NCI-H524 (cell line): Measurements from ENCODE around the gene SMYD3.

Source experiments
- DNase-seq, 2 experiments: peaks; one replicate each; lab custom pipeline; 2025; lab: John Stamatoyannopoulos, UW

Gene SMYD3

GRCh38 chr1:246306415-246307037 lies 200.6 kb downstream of the SMYD3 start:
- no peak for DNase-seq

GRCh38 chr1:246304484-246305259 lies 202.4 kb downstream of the SMYD3 start:
- no peak for DNase-seq

- no peak for DNase-seq
These were observed 204.3 kb downstream of the SMYD3 start for GRCh38 chr1:246302711-246303317.

GRCh38 chr1:246302251-246302625 lies 204.8 kb downstream of the SMYD3 start:
- no peak for DNase-seq

GRCh38 chr1:246301553-246302250 lies 205.4 kb downstream of the SMYD3 start:
- peak in 1 of 2 experiments; percentile 6 for DNase-seq

GRCh38 chr1:246300626-246301549 lies 206.2 kb downstream of the SMYD3 start:
- no peak for DNase-seq

GRCh38 chr1:246297279-246298265 lies 209.5 kb downstream of the SMYD3 start:
- no peak for DNase-seq

GRCh38 chr1:246295968-246296367 lies 211.1 kb downstream of the SMYD3 start:
- no peak for DNase-seq

GRCh38 chr1:246295340-246295739 lies 211.7 kb downstream of the SMYD3 start:
- DNase-seq: no peak

- DNase-seq: no peak
These were observed 212.8 kb downstream of the SMYD3 start for GRCh38 chr1:246294263-246294662.

- no peak for DNase-seq
These were observed 213.5 kb downstream of the SMYD3 start for GRCh38 chr1:246293366-246294121.

- DNase-seq: no peak
These were observed 214.5 kb downstream of the SMYD3 start for GRCh38 chr1:246292571-246292970.

GRCh38 chr1:246291127-246291526 lies 216.0 kb downstream of the SMYD3 start:
- peak; percentile 55 to 81 for DNase-seq

- DNase-seq: peak; percentile 67 to 92
These were observed 223.2 kb downstream of the SMYD3 start for GRCh38 chr1:246283771-246284410.

- no peak for DNase-seq
These were observed 225.4 kb downstream of the SMYD3 start for GRCh38 chr1:246281639-246282038.

- no peak for DNase-seq
These were observed 225.9 kb downstream of the SMYD3 start for GRCh38 chr1:246281195-246281594.

GRCh38 chr1:246280551-246280950 lies 226.5 kb downstream of the SMYD3 start:
- no peak for DNase-seq

- DNase-seq: no peak
These were observed 227.7 kb downstream of the SMYD3 start for GRCh38 chr1:246279402-246279801.

GRCh38 chr1:246278371-246278770 lies 228.7 kb downstream of the SMYD3 start:
- no peak for DNase-seq
